H9 (cell line): ENCODE results near the gene ARMC9. TPM values are rescaled to one million over a fixed set of nuclear protein-coding genes. Genes with fewer than 3 reads are reported as not detected.

Source experiments
- DNase-seq: peaks from one replicate; pipeline ENCODE4 v3.0.0-alpha.2; 2017
- H2AFZ ChIP-seq: one replicate; pipeline ENCODE4 v1.6.1; 2013; ENCODE audit warnings: mild to moderate bottlenecking, low read length, control low read depth, moderate library complexity
- H2AK5ac ChIP-seq: 2 replicates; pipeline ENCODE4 v1.6.1; 2013; ENCODE audit warnings: low read length, control low read depth, mixed read lengths; ENCODE audit not compliant: insufficient read length
- H2BK120ac ChIP-seq: one replicate; pipeline ENCODE4 v1.6.1; 2013; ENCODE audit warnings: low read depth, mild to moderate bottlenecking, low read length, control low read depth, inconsistent platforms; ENCODE audit not compliant: poor library complexity, severe bottlenecking
- H2BK12ac ChIP-seq: 2 replicates; pipeline ENCODE4 v1.6.1; 2013; ENCODE audit warnings: low read length, control low read depth, mixed read lengths, low read depth; ENCODE audit not compliant: insufficient read length
- H2BK15ac ChIP-seq: 2 replicates; pipeline ENCODE4 v1.6.1; 2013; ENCODE audit warnings: low read depth, low read length, control low read depth
- H2BK20ac ChIP-seq: one replicate; pipeline ENCODE4 v1.6.1; 2013; ENCODE audit warnings: low read depth, mild to moderate bottlenecking, low read length, control low read depth, inconsistent platforms; ENCODE audit not compliant: poor library complexity, severe bottlenecking
- H2BK5ac ChIP-seq: 2 replicates; pipeline ENCODE4 v1.6.1; 2013; ENCODE audit warnings: low read length, control low read depth, mixed read lengths; ENCODE audit not compliant: insufficient read length
- H3K14ac ChIP-seq: 2 replicates; pipeline ENCODE4 v1.6.1; 2013; ENCODE audit warnings: low read length, control low read depth; ENCODE audit not compliant: insufficient read depth
- H3K18ac ChIP-seq: 2 replicates; pipeline ENCODE4 v1.6.1; 2013; ENCODE audit warnings: low read depth, mild to moderate bottlenecking, mixed read lengths, low read length, control low read depth; ENCODE audit not compliant: insufficient read length
- H3K23ac ChIP-seq: 2 replicates; pipeline ENCODE4 v1.6.1; 2013; ENCODE audit warnings: low read length, control low read depth, mixed read lengths, low read depth; ENCODE audit not compliant: insufficient read length
- H3K23me2 ChIP-seq: 2 replicates; pipeline ENCODE4 v1.6.1; 2013; ENCODE audit warnings: low read depth, mild to moderate bottlenecking, mixed read lengths, low read length, control low read depth; ENCODE audit not compliant: insufficient read length, poor library complexity, severe bottlenecking
- H3K27ac ChIP-seq: 2 replicates; pipeline ENCODE4 v1.5.1; 2013; ENCODE audit warnings: low read length, control low read depth, mixed read lengths, low read depth; ENCODE audit not compliant: insufficient read length
- H3K27me3 ChIP-seq: 2 replicates; pipeline ENCODE4 v1.6.1; 2013; ENCODE audit warnings: low read length, control low read depth, inconsistent platforms; ENCODE audit not compliant: insufficient read depth
- H3K4ac ChIP-seq: 2 replicates; pipeline ENCODE4 v1.6.1; 2013; ENCODE audit warnings: low read depth, mild to moderate bottlenecking, control low read depth, inconsistent platforms, low read length, moderate library complexity
- H3K4me1 ChIP-seq: 2 replicates; pipeline ENCODE4 v1.6.1; 2013; ENCODE audit warnings: low read length, control low read depth, inconsistent platforms; ENCODE audit not compliant: insufficient read depth
- H3K4me2 ChIP-seq: 2 replicates; pipeline ENCODE4 v1.6.1; 2013; ENCODE audit warnings: low read length, control low read depth, mixed read lengths; ENCODE audit not compliant: insufficient read length, insufficient read depth
- H3K56ac ChIP-seq: 2 replicates; pipeline ENCODE4 v1.6.1; 2013; ENCODE audit warnings: low read depth, mild to moderate bottlenecking, mixed read lengths, low read length, control low read depth; ENCODE audit not compliant: insufficient read length
- H3K79me1 ChIP-seq: 2 replicates; pipeline ENCODE4 v1.6.1; 2013; ENCODE audit warnings: low read depth, mild to moderate bottlenecking, moderate library complexity, low read length, control low read depth, inconsistent platforms; ENCODE audit not compliant: insufficient read depth, poor library complexity, severe bottlenecking
- H3K79me2 ChIP-seq: 2 replicates; pipeline ENCODE4 v1.6.1; 2013; ENCODE audit warnings: low read length, control low read depth, inconsistent platforms; ENCODE audit not compliant: insufficient read depth
- H3K9ac ChIP-seq: 2 replicates; pipeline ENCODE4 v1.6.1; 2013; ENCODE audit warnings: low read length, control low read depth, mixed read lengths; ENCODE audit not compliant: insufficient read length; ENCODE audit errors: extremely low read depth
- H3K9me3 ChIP-seq: one replicate; pipeline ENCODE4 v1.6.1; 2013; ENCODE audit warnings: low read depth, low read length, inconsistent platforms; ENCODE audit not compliant: control insufficient read depth
- H3T11ph ChIP-seq: one replicate; pipeline ENCODE4 v1.6.1; 2013; ENCODE audit warnings: mild to moderate bottlenecking, low read length, control low read depth, inconsistent platforms
- H4K20me1 ChIP-seq: one replicate; pipeline ENCODE4 v1.6.1; 2013; ENCODE audit not compliant: control insufficient read depth, insufficient read length, insufficient read depth
- H4K5ac ChIP-seq: 2 replicates; pipeline ENCODE4 v1.6.1; 2013; ENCODE audit warnings: low read depth, mild to moderate bottlenecking, mixed read lengths, low read length, control low read depth; ENCODE audit not compliant: insufficient read length
- H4K8ac ChIP-seq: replicated peaks from 2 replicates; pipeline ENCODE4 v1.6.1; 2013; ENCODE audit warnings: low read length, control low read depth, mixed read lengths, low read depth; ENCODE audit not compliant: insufficient read length
- H4K91ac ChIP-seq: 2 replicates; pipeline ENCODE4 v1.6.1; 2013; ENCODE audit warnings: low read depth, mild to moderate bottlenecking, moderate library complexity, mixed read lengths, low read length, control low read depth; ENCODE audit not compliant: insufficient read length
- H3K27ac Mint-ChIP-seq, 3 experiments: 2 replicates in 2 of 3; 3 replicates in 1 of 3; pipeline ENCODE4 v1.8.0; 2020 to 2021; ENCODE audit warnings: mixed read lengths in 3 of 3, mild to moderate bottlenecking in 1 of 3, moderate library complexity in 1 of 3
- H3K27me3 Mint-ChIP-seq: 2 replicates; pipeline ENCODE4 v1.8.0; 2021; ENCODE audit warnings: low read depth, mild to moderate bottlenecking, moderate library complexity, mixed read lengths
- H3K36me3 Mint-ChIP-seq, 3 experiments: 2 replicates in 2 of 3; 3 replicates in 1 of 3; pipeline ENCODE4 v1.8.0; 2020 to 2021; ENCODE audit warnings: low read depth in 3 of 3, mixed read lengths in 3 of 3; ENCODE audit not compliant: insufficient read depth in 1 of 3
- H3K4me1 Mint-ChIP-seq, 2 experiments: 2 replicates each; pipeline ENCODE4 v1.8.0; 2020; ENCODE audit warnings: mixed read lengths in 2 of 2
- H3K4me3 Mint-ChIP-seq, 2 experiments: 2 replicates in 1 of 2; 3 replicates in 1 of 2; pipeline ENCODE4 v1.8.0; 2020 to 2021; ENCODE audit warnings: mild to moderate bottlenecking in 2 of 2, mixed read lengths in 2 of 2, moderate library complexity in 1 of 2
- H3K9me3 Mint-ChIP-seq, 2 experiments: 2 replicates in 1 of 2; 3 replicates in 1 of 2; pipeline ENCODE4 v1.8.0; 2020; ENCODE audit warnings: mild to moderate bottlenecking in 2 of 2, mixed read lengths in 2 of 2, moderate library complexity in 1 of 2
- WGBS: extraction: QIAGEN DNeasy Blood & Tissue Kit; methylation state at CpG from one replicate; pipeline ENCODE4 v1.1.7; 2013; ENCODE audit warnings: missing lambda C conversion rate, low lambda C conversion rate, mixed read lengths; ENCODE audit not compliant: insufficient read length; ENCODE audit errors: extremely low coverage; 5-methylcytosine and 5-hydroxymethylcytosine counted together
- total RNA-seq: library from RNA; stranded (reverse); gene quantifications from 2 replicates; pipeline ENCODE4 v1.2.1, GENCODE V29; 2021
- TF ChIP-seq, protein P1 (sequence below): fragments of 200-600 bp; sonication (generic); conservative IDR thresholded peaks from 3 replicates; pipeline ENCODE4 v1.8.0; 2021; ENCODE audit warnings: antibody characterized with exemption, mild to moderate bottlenecking

ARMC9 gene
- total RNA-seq, 1 experiment from 2014 or later: 37.6 TPM

GRCh38 chr2:231330311-231330710 is 131.9 kb downstream of the ARMC9 start:
- TF ChIP-seq, protein P1, sequence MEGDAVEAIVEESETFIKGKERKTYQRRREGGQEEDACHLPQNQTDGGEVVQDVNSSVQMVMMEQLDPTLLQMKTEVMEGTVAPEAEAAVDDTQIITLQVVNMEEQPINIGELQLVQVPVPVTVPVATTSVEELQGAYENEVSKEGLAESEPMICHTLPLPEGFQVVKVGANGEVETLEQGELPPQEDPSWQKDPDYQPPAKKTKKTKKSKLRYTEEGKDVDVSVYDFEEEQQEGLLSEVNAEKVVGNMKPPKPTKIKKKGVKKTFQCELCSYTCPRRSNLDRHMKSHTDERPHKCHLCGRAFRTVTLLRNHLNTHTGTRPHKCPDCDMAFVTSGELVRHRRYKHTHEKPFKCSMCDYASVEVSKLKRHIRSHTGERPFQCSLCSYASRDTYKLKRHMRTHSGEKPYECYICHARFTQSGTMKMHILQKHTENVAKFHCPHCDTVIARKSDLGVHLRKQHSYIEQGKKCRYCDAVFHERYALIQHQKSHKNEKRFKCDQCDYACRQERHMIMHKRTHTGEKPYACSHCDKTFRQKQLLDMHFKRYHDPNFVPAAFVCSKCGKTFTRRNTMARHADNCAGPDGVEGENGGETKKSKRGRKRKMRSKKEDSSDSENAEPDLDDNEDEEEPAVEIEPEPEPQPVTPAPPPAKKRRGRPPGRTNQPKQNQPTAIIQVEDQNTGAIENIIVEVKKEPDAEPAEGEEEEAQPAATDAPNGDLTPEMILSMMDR: no peak
- Histone ChIP-seq H3K27me3 (no peaks in the 10 kb centered on the region), H3K9ac (no peak overlapping the region), H3K4me2 (no peak overlapping the region), H3K14ac (no peak overlapping the region), H3K18ac (no peak overlapping the region), H2AFZ (no peak overlapping the region), H4K20me1 (no peaks in the 10 kb centered on the region), H3K79me2 (no peaks in the 10 kb centered on the region), H3K27ac (no peak overlapping the region), H2BK15ac (no peak overlapping the region), H3K4me1 (peaks cover 2% of the 10 kb centered on the region; the same call in 1 of the 2 replicates), H3K23me2 (no peaks in the 10 kb centered on the region), H3K9me3 (no peaks in the 10 kb centered on the region), H4K8ac (no peak overlapping the region), H4K91ac (no peak overlapping the region), H2BK20ac (no peak overlapping the region), H3K23ac (no peak overlapping the region), H2BK120ac (no peak overlapping the region), H2BK5ac (no peak overlapping the region), H3K79me1 (no peaks in the 10 kb centered on the region), H3T11ph (no peak overlapping the region), H4K5ac (no peak overlapping the region), H3K4ac (no peak overlapping the region), H2AK5ac (no peak overlapping the region), H2BK12ac (no peak overlapping the region), H3K56ac (no peak overlapping the region)
- WGBS: no CpG with 5 or more reads among the region's 8 CpGs
- no peak for DNase-seq
- Mint-ChIP-seq H3K9me3 (no peaks in the 10 kb centered on the region), H3K4me1 (peaks cover 10 to 14% of the 10 kb centered on the region in 2 experiments), H3K4me3 (no peak overlapping the region), H3K27me3 (no peaks in the 10 kb centered on the region; the same call in 1 of the 2 replicates), H3K36me3 (peaks cover 9 to 34% (median 27%) of the 10 kb centered on the region in 3 experiments; a peak in 6 of 7 replicates), H3K27ac (no peak overlapping the region)
